Activated CD4-positive, alpha-beta T cell treated with anti-CD3 and anti-CD28 coated beads for 36 hours (primary cell): ENCODE data around the gene ZNF532. TPM values are rescaled to one million over a fixed set of nuclear protein-coding genes. Genes with fewer than 3 reads are reported as not detected.

Experiments used
- ATAC-seq: fragments of 200-7000 bp; cut with Tn5 transposase; one replicate; pipeline ENCODE4 v1.10.0; 2021; ENCODE audit warnings: mild to moderate bottlenecking, moderate library complexity
- CTCF ChIA-PET: fragments of 350-600 bp; sonication (Branson Sonifier 250); formaldehyde crosslinking; loops from one replicate; lab custom pipeline; 2021; ENCODE audit warnings: antibody characterized with exemption; lab: Charles Lee
- POLR2A ChIA-PET: fragments of 350-600 bp; sonication (Branson Sonifier 250); formaldehyde crosslinking; loops from one replicate; lab custom pipeline; 2021; ENCODE audit warnings: antibody characterized with exemption, inconsistent platforms; lab: Charles Lee
- DNase-seq: peaks from one replicate; pipeline ENCODE4 v3.0.0-alpha.2; 2020
- H3K27ac Mint-ChIP-seq: one replicate; pipeline ENCODE4 v1.8.0; 2021; ENCODE audit warnings: mixed read lengths
- H3K27me3 Mint-ChIP-seq: one replicate; pipeline ENCODE4 v1.8.0; 2021; ENCODE audit warnings: mixed read lengths
- H3K36me3 Mint-ChIP-seq: one replicate; pipeline ENCODE4 v1.8.0; 2021; ENCODE audit warnings: low read depth, mixed read lengths
- H3K4me1 Mint-ChIP-seq: one replicate; pipeline ENCODE4 v1.8.0; 2021; ENCODE audit warnings: mixed read lengths
- H3K4me3 Mint-ChIP-seq: one replicate; pipeline ENCODE4 v1.8.0; 2021; ENCODE audit warnings: mild to moderate bottlenecking, moderate library complexity, mixed read lengths
- H3K9me3 Mint-ChIP-seq: one replicate; pipeline ENCODE4 v1.8.0; 2021; ENCODE audit warnings: low read depth, mixed read lengths
- intact Hi-C, 2 experiments: fragments of 100-400 bp; cut with DNase I in 1 of 2; cut with micrococcal nuclease in 1 of 2; formaldehyde crosslinking; loops; one replicate each; pipeline versions ENCODE4 v1.14.2 to v1.15.1; 2022 to 2024; cut with DNase I, micrococcal nuclease
- total RNA-seq, 2 experiments: library from RNA; stranded (reverse); gene quantifications; one replicate each; pipeline ENCODE4 v1.2.3, GENCODE V29; 2021

The ZNF532 gene
- total RNA-seq, 2 experiments from 2014 or later = 7.7 to 11.3 TPM

GRCh38 chr18:58997811-58998337 is 133.2 kb downstream of the ZNF532 start:
- no peak for DNase-seq
- no peak for ATAC-seq
- Mint-ChIP-seq H3K4me1 (no peaks in the 10 kb centered on the region), H3K36me3 (no peaks in the 10 kb centered on the region), H3K27ac (no peak overlapping the region), H3K9me3 (no peaks in the 10 kb centered on the region), H3K27me3 (peaks cover 13% of the 10 kb centered on the region), H3K4me3 (no peak overlapping the region)
- intact Hi-C loops = no loop called here
- ChIA-PET POLR2A (no interaction called here), CTCF (no interaction called here)

- Mint-ChIP-seq H3K27ac (no peak overlapping the region), H3K27me3 (peaks cover 13% of the 10 kb centered on the region), H3K4me1 (no peaks in the 10 kb centered on the region), H3K4me3 (no peak overlapping the region), H3K36me3 (no peaks in the 10 kb centered on the region), H3K9me3 (no peaks in the 10 kb centered on the region)
- intact Hi-C loops = no loop called here
- ChIA-PET POLR2A (no interaction called here), CTCF (interaction anchor here (0.6 kb wide), 1 partner anchor 489 kb away, joined by 3 read pairs; no protein-coding TSS in a partner anchor)
- no peak for ATAC-seq
- no peak for DNase-seq
Observed at GRCh38 chr18:58998401-58999203, 133.9 kb downstream of the ZNF532 start.

GRCh38 chr18:59001166-59001565 is 136.5 kb downstream of the ZNF532 start:
- H3K9me3 Mint-ChIP-seq = no peaks in the 10 kb centered on the region
- ATAC-seq = no peak
- DNase-seq = no peak
- no peak overlapping the region for H3K27ac Mint-ChIP-seq
- CTCF ChIA-PET = no interaction called here
- intact Hi-C loops = no loop called here
- H3K27me3 Mint-ChIP-seq = peaks cover 8% of the 10 kb centered on the region
- H3K4me1 Mint-ChIP-seq = no peaks in the 10 kb centered on the region
- no peak overlapping the region for H3K4me3 Mint-ChIP-seq
- no peaks in the 10 kb centered on the region for H3K36me3 Mint-ChIP-seq
- POLR2A ChIA-PET = no interaction called here

- no peak for DNase-seq
- Mint-ChIP-seq H3K27ac (no peak overlapping the region), H3K9me3 (no peaks in the 10 kb centered on the region), H3K36me3 (no peaks in the 10 kb centered on the region), H3K4me1 (no peaks in the 10 kb centered on the region), H3K27me3 (peaks cover 3% of the 10 kb centered on the region), H3K4me3 (no peak overlapping the region)
- POLR2A ChIA-PET = no interaction called here
- ATAC-seq = no peak
- CTCF ChIA-PET = no interaction called here
- intact Hi-C loops = no loop called here
Observed at GRCh38 chr18:59001721-59002120, 137.0 kb downstream of the ZNF532 start.

- Mint-ChIP-seq H3K4me3 (no peak overlapping the region), H3K36me3 (no peaks in the 10 kb centered on the region), H3K9me3 (no peaks in the 10 kb centered on the region), H3K27ac (no peak overlapping the region), H3K27me3 (peaks cover 2% of the 10 kb centered on the region), H3K4me1 (no peaks in the 10 kb centered on the region)
- no peak for DNase-seq
- intact Hi-C loops = no loop called here
- CTCF ChIA-PET = no interaction called here
- no peak for ATAC-seq
- POLR2A ChIA-PET = no interaction called here
Observed at GRCh38 chr18:59002974-59003594, 138.4 kb downstream of the ZNF532 start.

GRCh38 chr18:59005262-59005661 is 140.6 kb downstream of the ZNF532 start:
- DNase-seq (no peak), ATAC-seq (no peak)
- H3K4me3 Mint-ChIP-seq = no peak overlapping the region
- intact Hi-C loops = no loop called here
- no peak overlapping the region for H3K27ac Mint-ChIP-seq
- no peaks in the 10 kb centered on the region for H3K4me1 Mint-ChIP-seq
- ChIA-PET CTCF (interaction anchor here (0.7 kb wide), 1 partner anchor 22 kb away, joined by 3 read pairs; no protein-coding TSS in a partner anchor), POLR2A (no interaction called here)
- H3K27me3 Mint-ChIP-seq = peaks cover 2% of the 10 kb centered on the region
- no peaks in the 10 kb centered on the region for H3K36me3 Mint-ChIP-seq
- H3K9me3 Mint-ChIP-seq = no peaks in the 10 kb centered on the region

GRCh38 chr18:59006461-59007067 is 141.9 kb downstream of the ZNF532 start:
- CTCF ChIA-PET = no interaction called here
- DNase-seq (no peak), ATAC-seq (no peak)
- no peak overlapping the region for H3K4me3 Mint-ChIP-seq
- POLR2A ChIA-PET = no interaction called here
- H3K9me3 Mint-ChIP-seq = no peaks in the 10 kb centered on the region
- no peaks in the 10 kb centered on the region for H3K4me1 Mint-ChIP-seq
- no peak overlapping the region for H3K27ac Mint-ChIP-seq
- H3K27me3 Mint-ChIP-seq = peaks cover 5% of the 10 kb centered on the region
- H3K36me3 Mint-ChIP-seq = no peaks in the 10 kb centered on the region
- intact Hi-C loops = no loop called here

- H3K36me3 Mint-ChIP-seq = no peaks in the 10 kb centered on the region
- DNase-seq = no peak
- no peak for ATAC-seq
- no peak overlapping the region for H3K4me3 Mint-ChIP-seq
- peaks cover 11% of the 10 kb centered on the region for H3K27me3 Mint-ChIP-seq
- ChIA-PET POLR2A (no interaction called here), CTCF (interaction anchor here (0.6 kb wide), 1 partner anchor 513 kb away, joined by 4 read pairs; no protein-coding TSS in a partner anchor)
- H3K4me1 Mint-ChIP-seq = no peaks in the 10 kb centered on the region
- intact Hi-C loops = no loop called here
- H3K27ac Mint-ChIP-seq = no peak overlapping the region
- H3K9me3 Mint-ChIP-seq = no peaks in the 10 kb centered on the region
Observed at GRCh38 chr18:59008302-59008974, 143.8 kb downstream of the ZNF532 start.

- Mint-ChIP-seq H3K4me3 (no peak overlapping the region), H3K36me3 (no peaks in the 10 kb centered on the region), H3K9me3 (no peaks in the 10 kb centered on the region), H3K27me3 (peaks cover 16% of the 10 kb centered on the region), H3K4me1 (no peaks in the 10 kb centered on the region), H3K27ac (no peak overlapping the region)
- ChIA-PET CTCF (no interaction called here), POLR2A (no interaction called here)
- DNase-seq (no peak), ATAC-seq (no peak)
- intact Hi-C loops = no loop called here
Observed at GRCh38 chr18:59009846-59010245, 145.2 kb downstream of the ZNF532 start.

GRCh38 chr18:59011289-59011688 is 146.6 kb downstream of the ZNF532 start:
- DNase-seq (no peak), ATAC-seq (no peak)
- Mint-ChIP-seq H3K9me3 (no peaks in the 10 kb centered on the region), H3K4me1 (no peaks in the 10 kb centered on the region), H3K36me3 (no peaks in the 10 kb centered on the region), H3K27ac (no peak overlapping the region), H3K4me3 (no peak overlapping the region), H3K27me3 (peaks cover 21% of the 10 kb centered on the region)
- intact Hi-C loops = no loop called here
- CTCF ChIA-PET = interaction anchor here (0.7 kb wide), 1 partner anchor 170 kb away, joined by 3 read pairs; no protein-coding TSS in a partner anchor
- POLR2A ChIA-PET = interaction anchor here (0.6 kb wide), 1 partner anchor 103 kb away, joined by 3 read pairs; no protein-coding TSS in a partner anchor

GRCh38 chr18:59011786-59012185 is 147.1 kb downstream of the ZNF532 start:
- peaks cover 21% of the 10 kb centered on the region for H3K27me3 Mint-ChIP-seq
- DNase-seq = no peak
- H3K4me3 Mint-ChIP-seq = no peak overlapping the region
- ATAC-seq = no peak
- no peaks in the 10 kb centered on the region for H3K9me3 Mint-ChIP-seq
- intact Hi-C loops = no loop called here
- ChIA-PET POLR2A (no interaction called here), CTCF (no interaction called here)
- H3K27ac Mint-ChIP-seq = no peak overlapping the region
- H3K4me1 Mint-ChIP-seq = no peaks in the 10 kb centered on the region
- H3K36me3 Mint-ChIP-seq = no peaks in the 10 kb centered on the region
